ENCODE results near the gene GUCY1A2.

GUCY1A2 gene

GRCh38 chr11:106998116-106998915, 20.0 kb downstream of the GUCY1A2 start:
- DNase-seq = no peak

DNA sequence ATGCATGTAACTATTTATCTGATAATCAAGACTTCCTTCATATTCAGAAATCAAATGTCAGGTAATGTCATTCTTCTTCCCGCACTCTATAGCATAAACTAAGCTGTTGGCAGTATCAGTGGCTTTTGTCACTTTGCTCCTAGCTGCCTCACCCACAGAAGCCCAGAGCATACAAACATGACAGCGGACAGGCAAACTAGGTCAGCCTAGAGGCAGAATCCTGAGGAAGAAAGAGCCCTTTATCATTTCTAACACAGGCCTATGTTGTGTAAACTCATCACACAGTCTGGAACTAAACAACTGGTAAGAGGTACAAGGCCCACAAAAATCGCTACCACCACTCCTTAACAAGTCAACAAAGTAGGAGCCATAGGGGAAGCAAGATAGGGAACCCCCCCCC, 21.0 kb downstream of the GUCY1A2 start:
- DNase-seq = no peak

DNA sequence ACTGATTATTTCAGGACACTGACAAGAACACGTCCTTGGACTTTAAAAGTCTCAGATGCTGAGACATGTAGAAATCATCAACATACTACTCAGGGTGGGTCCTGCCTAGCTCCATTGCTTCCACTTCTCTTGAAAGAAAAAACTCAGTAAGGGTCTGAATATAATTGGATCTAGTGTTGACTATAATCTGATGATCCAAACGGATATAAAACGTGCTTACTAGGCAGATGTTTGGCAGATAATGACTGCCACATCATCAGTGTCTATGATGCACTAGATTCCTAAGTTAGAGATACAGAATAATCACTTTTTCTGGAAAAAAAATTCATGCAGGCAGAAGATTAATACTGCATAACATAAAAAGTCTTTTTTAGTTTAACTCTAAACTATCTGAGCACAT, 21.6 kb downstream of the GUCY1A2 start:
- no peak for DNase-seq

- no peak for DNase-seq
These were observed 27.9 kb downstream of the GUCY1A2 start for GRCh38 chr11:106990331-106990730.

- no peak for DNase-seq
These were observed 29.2 kb downstream of the GUCY1A2 start for GRCh38 chr11:106989078-106989455.

DNA sequence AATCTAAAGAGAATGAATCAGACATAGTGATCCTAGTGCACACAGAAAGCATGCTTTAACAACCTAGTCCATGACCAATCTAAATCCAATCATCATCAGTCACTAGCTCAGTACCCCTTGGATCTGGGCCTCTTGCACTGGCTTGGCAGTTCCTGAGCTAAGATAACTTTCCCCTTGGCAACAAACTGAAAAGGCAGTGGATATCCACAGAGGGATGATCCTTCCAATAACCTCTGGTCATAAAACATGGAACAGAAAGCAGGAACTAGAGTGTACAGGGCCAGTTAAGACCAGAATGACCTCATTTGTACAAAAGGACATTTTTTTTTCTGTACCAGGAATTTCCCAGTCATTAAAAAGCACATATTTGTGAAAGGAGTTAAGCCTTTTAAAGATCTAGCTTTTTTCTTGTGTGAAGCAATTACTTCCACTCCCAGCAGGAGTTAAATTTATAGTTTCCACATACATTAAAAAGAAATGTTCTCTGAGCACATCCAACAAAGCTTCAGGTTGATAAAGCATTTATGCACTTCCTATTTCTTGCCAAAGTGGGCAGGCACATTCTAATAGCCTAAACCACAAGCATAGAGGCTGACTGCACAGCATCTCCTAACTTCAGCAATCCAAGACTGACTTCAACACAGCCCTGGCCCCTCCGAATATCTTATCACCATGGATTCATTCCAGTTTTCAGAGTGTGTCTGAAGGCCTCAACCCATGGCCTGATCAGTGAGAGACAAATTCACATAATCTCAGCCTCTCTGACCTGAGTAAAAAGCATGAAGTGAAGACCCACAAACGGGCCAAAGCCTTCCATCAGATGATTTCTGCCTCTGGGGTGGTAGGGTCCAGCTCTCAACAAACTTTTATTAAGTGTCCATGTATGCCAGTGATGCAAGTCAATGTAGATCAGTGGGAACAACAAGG, 29.9 kb downstream of the GUCY1A2 start:
- DNase-seq = no peak

DNA sequence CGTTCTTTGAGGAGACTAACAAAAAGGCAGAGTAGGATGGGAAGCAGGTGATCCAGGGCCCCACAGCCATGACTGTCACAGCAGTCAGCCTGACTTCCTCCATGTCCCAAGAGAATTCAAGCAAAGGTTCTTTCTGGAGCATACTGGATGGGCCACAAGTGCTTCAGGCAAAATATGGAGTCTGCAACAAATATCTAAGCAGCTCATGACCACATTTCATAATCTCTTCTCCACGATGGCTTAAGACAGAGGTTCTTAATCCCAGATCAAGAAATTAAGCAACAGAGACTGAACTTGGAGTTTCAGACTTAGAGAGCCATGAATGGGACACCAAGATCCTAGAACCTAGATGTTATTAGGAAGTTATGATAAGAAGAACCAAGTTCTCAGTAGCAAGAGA, 31.6 kb downstream of the GUCY1A2 start:
- DNase-seq = no peak

GRCh38 chr11:106986261-106986660, 32.0 kb downstream of the GUCY1A2 start:
- DNase-seq = no peak

- DNase-seq = no peak
These were observed 34.3 kb downstream of the GUCY1A2 start for GRCh38 chr11:106983991-106984390.

- no peak for DNase-seq
These were observed 35.0 kb downstream of the GUCY1A2 start for GRCh38 chr11:106983261-106983660.

DNA sequence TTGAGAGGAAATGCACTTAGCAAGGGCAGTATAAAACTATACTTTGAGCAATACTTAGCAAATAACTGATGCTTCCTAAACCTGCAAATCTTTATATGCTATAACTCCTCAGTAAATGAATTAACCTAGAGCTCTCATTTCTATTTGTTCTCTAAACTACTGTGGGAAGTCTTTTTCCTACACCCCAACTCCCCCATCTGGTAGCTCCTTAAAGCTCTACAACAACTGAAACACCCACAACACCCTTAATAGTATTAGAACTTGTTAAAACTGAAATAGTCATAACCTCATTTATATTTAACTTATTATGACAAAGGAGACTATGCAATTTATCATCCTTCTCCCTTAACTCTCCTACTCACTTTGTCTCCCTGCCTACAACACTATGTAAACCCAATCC, 43.4 kb downstream of the GUCY1A2 start:
- no peak for DNase-seq

DNA sequence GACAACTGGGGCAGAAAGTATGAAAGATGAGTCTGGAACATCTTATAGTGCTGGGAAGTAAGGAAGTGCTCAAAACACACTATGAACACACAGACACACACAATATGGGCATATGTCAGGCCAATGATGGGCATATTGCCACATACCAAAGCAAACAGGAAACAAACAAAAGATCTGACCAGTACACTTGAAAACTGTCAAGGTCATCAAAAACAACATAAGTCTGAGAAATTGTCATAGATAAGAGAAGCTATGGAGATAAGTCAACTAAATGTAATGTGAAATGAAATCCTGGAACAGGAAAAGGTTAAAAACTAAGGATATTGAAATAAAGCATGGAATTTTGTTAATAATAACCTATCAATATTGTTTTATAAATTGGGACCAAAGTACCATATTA, 46.4 kb downstream of the GUCY1A2 start:
- no peak for DNase-seq

DNA sequence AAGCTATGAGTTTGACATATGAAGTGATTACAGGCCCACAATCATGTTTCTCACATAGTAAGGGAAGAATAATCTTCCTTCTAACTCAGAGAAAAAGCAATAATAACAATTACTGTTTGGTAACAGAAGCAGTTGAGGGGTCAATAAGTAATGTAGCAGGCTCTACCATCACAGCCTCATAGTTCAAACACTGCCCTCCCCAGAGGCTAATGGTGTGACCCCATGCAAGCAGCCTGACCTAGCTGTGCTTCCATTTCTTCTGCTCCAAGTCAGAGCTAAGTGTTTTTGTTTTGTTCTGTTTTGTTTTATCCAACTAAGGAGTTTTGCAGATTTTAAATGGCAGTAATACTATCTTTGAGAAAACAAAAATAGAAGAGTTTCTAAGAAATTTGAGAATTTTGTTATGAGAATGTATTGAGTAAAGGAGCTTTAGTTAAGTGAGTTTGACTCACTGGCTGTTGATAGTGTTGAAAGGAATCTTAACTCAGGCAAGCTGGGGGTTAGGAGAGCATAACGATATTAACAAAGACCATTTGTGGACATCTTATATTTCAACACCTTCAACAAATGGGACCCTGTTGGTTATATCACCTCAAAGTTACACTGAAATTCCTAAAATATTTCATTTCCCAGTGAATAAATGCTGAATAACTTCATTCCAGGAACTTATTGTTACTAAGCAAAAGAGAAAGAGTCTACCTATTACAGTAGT, 48.5 kb downstream of the GUCY1A2 start:
- no peak for DNase-seq

GRCh38 chr11:106962995-106963394, 55.3 kb downstream of the GUCY1A2 start:
- no peak for DNase-seq

GRCh38 chr11:106961518-106961917, 56.8 kb downstream of the GUCY1A2 start:
- no peak for DNase-seq

DNA sequence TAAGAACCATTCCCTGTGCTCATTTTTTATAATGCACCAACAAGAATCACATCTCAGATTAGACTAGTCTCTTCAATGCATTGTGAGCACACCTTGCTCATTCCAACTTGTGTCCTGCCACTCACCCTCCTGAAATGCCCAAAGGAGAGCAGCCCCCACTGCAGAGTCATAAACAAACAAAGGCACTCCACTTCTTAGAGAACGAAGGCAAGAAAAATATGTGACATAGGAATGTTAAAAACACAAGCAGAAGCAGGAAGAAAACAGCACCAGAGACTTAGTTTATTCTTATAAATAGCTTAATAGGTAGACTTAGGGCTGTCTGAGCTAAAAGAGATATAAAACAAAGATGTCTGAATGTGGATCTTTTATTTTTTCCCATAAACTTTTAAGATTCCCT, 57.2 kb downstream of the GUCY1A2 start:
- DNase-seq = no peak

DNA sequence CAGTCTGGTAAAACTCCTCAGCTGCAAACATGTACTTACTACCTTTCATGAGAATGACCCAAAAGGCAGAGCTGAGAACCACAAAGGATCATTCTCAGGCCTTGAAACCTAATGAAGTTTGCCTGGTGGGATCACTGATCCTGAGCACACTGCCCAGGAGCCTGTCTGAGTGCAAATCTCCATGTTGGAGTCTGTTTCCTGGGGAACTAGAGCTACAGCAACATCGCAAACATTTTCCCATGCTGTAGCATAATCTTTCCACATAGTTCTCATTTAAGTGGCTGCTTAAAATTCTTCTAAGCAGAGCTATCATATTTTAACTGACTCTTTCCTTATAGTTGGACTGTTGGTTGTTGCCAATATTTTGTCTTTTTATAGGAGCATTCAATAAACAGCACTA, 58.5 kb downstream of the GUCY1A2 start:
- no peak for DNase-seq

DNA sequence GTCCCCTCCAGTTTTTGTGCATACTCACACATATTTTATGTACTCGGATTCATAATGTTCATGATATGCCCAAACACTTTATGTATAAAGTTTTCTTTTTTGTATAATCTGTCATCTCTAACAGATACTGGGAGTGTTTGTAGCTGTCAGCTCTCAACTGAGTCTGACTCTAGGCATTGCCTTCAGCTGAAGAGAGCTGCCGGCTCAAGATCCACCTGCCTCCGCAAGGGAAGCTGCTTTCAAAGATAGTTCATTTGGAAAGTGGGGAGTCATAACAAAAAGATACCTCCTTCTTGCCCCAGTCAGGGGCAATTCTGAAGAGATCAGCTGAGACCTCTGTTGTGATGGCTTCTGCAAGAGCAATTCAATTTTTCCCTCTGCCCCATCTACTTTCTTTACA, 58.9 kb downstream of the GUCY1A2 start:
- DNase-seq = no peak

DNA sequence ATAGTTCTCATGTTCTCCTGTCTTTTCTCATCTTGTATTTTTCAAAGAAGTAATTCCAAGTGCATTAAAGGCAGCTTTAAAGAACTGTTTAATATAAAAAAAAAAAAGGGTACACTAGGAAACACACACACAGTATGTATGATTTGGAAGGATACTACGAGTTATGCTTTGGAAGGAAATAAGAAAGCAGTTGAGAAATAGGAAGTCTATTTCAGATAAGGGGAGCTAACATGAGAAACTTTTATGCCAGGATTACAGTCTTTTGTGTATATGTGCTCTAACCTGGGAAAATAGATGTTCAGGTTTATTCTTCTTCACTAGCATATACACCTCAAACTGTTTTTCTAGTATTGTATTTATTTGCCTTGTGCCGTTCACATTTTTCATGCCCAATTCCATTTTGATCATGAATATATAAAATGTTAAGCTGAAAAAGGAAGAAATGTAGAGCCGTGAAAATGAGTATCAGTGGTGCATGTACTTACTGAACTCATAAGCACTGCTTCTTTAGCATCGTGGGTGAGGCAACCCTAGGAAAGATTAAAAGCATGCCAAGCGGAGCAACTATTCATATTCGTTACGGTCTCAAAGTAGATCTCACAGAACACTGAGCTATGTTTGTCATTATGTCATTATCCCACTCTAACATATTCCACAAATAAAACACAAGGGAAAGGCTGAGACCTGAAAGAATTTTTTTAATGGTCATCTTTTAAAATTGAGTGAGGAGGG, 59.6 kb downstream of the GUCY1A2 start:
- no peak for DNase-seq

DNA sequence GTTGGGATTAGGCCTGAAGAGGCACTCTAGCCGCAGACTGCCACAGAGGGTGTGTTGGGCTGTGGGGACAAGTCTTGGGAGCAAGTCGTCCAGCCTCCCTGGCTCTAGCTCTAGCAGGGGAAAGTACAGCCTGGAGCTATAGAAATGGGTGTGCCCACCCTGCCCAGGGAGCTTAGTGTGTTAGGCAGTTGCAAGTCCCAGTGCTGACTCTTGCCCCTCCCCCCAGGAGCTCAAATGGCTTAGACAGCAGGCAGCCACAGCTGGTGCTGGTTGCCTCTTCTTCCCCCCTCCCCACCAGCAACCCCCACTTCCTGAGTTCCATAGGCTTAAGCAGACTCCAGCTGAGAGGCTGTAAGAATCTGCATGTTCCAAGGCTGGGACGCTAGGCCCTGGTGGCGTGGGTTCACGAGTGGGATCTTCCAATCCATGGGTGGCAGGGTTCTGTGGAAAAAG, 61.2 kb downstream of the GUCY1A2 start:
- DNase-seq = no peak

GRCh38 chr11:106950067-106950491, 68.2 kb downstream of the GUCY1A2 start:
- DNase-seq = no peak

- DNase-seq = no peak
These were observed 75.2 kb downstream of the GUCY1A2 start for GRCh38 chr11:106943089-106943488.

DNA sequence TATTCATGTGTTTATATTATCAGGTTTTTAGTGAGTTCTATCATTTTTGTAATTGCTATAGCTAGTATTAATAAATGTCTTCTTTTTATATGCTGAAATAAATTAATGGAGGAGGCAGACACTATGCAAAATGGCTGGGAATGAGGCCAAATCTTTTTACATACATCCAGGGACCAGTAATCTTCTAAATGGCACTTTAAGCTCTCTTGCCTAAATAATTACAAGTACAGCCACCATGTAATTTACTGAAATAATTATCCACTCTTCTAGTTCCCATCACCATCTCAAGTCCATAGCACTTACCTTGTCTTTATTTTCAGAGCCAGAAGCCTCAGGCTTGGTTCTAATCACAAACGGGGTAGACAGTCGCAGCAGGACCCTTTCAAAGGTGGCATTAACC, 79.1 kb downstream of the GUCY1A2 start:
- no peak for DNase-seq
